H1 (cell line): ENCODE data around the gene TIMM8B. TPM values are rescaled to one million over a fixed set of nuclear protein-coding genes. Genes with fewer than 3 reads are reported as not detected.
"Not testable (repeated sequence)": the region's sequence is repeated elsewhere in the genome, so short reads cannot be mapped to it uniquely, and the experiment has no call there.

ENCODE experiments used
- CTCF ChIA-PET: fragments of 300-600 bp; sonication (Branson Sonifier 250); formaldehyde crosslinking; loops from one replicate; lab custom pipeline; 2021; ENCODE audit not compliant: partially characterized antibody; lab: Charles Lee
- POLR2A ChIA-PET: fragments of 300-600 bp; sonication (Branson Sonifier 250); formaldehyde crosslinking; loops from one replicate; lab custom pipeline; 2021; ENCODE audit warnings: inconsistent platforms; ENCODE audit not compliant: partially characterized antibody; lab: Charles Lee
- DNase-seq, 2 experiments: peaks; one replicate each; pipeline versions ENCODE4 v3.0.0 to v3.0.0-alpha.2; 2010 to 2022; ENCODE audit warnings: low spot score in 2 of 2, low read depth in 1 of 2, mixed read lengths in 1 of 2
- FAIRE-seq: peaks from 2 replicates; lab custom pipeline; 2011; peaks lifted over from hg19 to GRCh38; lab: Jason Lieb, UNC
- H2AFZ ChIP-seq: 2 replicates; pipeline ENCODE4 v1.8.1; 2012; ENCODE audit warnings: low read length, inconsistent platforms
- H2AK5ac ChIP-seq: 2 replicates; pipeline ENCODE4 v1.6.1; 2013; ENCODE audit warnings: low read depth, low read length
- H2BK120ac ChIP-seq: replicated peaks from 2 replicates; pipeline ENCODE3; 2013; ENCODE audit warnings: low read depth, low read length, inconsistent platforms
- H2BK12ac ChIP-seq: 2 replicates; pipeline ENCODE4 v1.6.1; 2013; ENCODE audit warnings: low read depth, low read length
- H2BK15ac ChIP-seq: 2 replicates; pipeline ENCODE4 v1.6.1; 2013; ENCODE audit warnings: low read length
- H2BK20ac ChIP-seq: 2 replicates; pipeline ENCODE4 v1.6.1; 2013; ENCODE audit warnings: low read length
- H2BK5ac ChIP-seq: 2 replicates; pipeline ENCODE4 v1.6.1; 2013; ENCODE audit warnings: low read depth, low read length
- H3K14ac ChIP-seq: 2 replicates; pipeline ENCODE4 v1.6.1; 2013; ENCODE audit warnings: inconsistent platforms; ENCODE audit not compliant: insufficient read length
- H3K18ac ChIP-seq: 2 replicates; pipeline ENCODE4 v1.6.1; 2013; ENCODE audit warnings: low read length; ENCODE audit errors: extremely low read depth
- H3K23ac ChIP-seq: 2 replicates; pipeline ENCODE4 v1.6.1; 2013; ENCODE audit warnings: inconsistent platforms; ENCODE audit not compliant: insufficient read length
- H3K23me2 ChIP-seq: 2 replicates; pipeline ENCODE4 v1.6.1; 2013; ENCODE audit warnings: low read depth, low read length
- H3K27ac ChIP-seq: 2 replicates; pipeline ENCODE4 v1.6.1; 2011; ENCODE audit warnings: low read depth, low read length, inconsistent platforms
- H3K27me3 ChIP-seq, 4 experiments: replicated peaks in 1 of 4; 1 replicate in 1 of 4; 2 replicates in 3 of 4; pipeline versions ENCODE4 v1.6.1 to v1.8.1; 2011 to 2013; ENCODE audit warnings: low read length in 3 of 4, mild to moderate bottlenecking in 3 of 4, inconsistent platforms in 2 of 4, mixed read lengths in 2 of 4, moderate library complexity in 1 of 4; ENCODE audit not compliant: control insufficient read depth in 3 of 4, insufficient read depth in 3 of 4; ENCODE audit errors: extremely low read depth in 1 of 4
- H3K36me3 ChIP-seq, 4 experiments: 2 replicates each; pipeline versions ENCODE4 v1.6.1 to v1.8.1; 2011 to 2013; ENCODE audit warnings: mild to moderate bottlenecking in 4 of 4, low read length in 3 of 4, moderate library complexity in 2 of 4, control low read depth in 1 of 4, inconsistent platforms in 1 of 4; ENCODE audit not compliant: insufficient read depth in 4 of 4, control insufficient read depth in 2 of 4
- H3K4ac ChIP-seq: replicated peaks from 2 replicates; pipeline ENCODE3; 2013; ENCODE audit warnings: low read length, low read depth, mixed read lengths, inconsistent platforms; ENCODE audit not compliant: insufficient read length
- H3K4me1 ChIP-seq, 4 experiments: replicated peaks in 1 of 4; 1 replicate in 1 of 4; 2 replicates in 3 of 4; pipeline versions ENCODE4 v1.6.1 to v1.8.1; 2011 to 2013; ENCODE audit warnings: low read length in 3 of 4, inconsistent platforms in 2 of 4, mixed read lengths in 1 of 4; ENCODE audit not compliant: insufficient read depth in 4 of 4, control insufficient read depth in 3 of 4
- H3K4me2 ChIP-seq, 2 experiments: 2 replicates each; pipeline versions ENCODE4 v1.6.1 to v1.8.1; 2011 to 2013; ENCODE audit warnings: low read depth in 2 of 2, low read length in 2 of 2, control low read depth in 1 of 2, inconsistent platforms in 1 of 2, mild to moderate bottlenecking in 1 of 2; ENCODE audit not compliant: insufficient read depth in 1 of 2
- H3K4me3 ChIP-seq, 4 experiments: fragments of 200-600, 300-600 bp in 1 of 4; sonication (generic), shearing (Covaris generic), sonication (Bioruptor Twin) in 1 of 4; 2 replicates each; pipeline versions ENCODE4 v1.5.1 to v1.8.1; 2011 to 2016; ENCODE audit warnings: low read length in 4 of 4, low read depth in 3 of 4, control low read depth in 2 of 4, inconsistent platforms in 2 of 4, mild to moderate bottlenecking in 2 of 4, mixed read lengths in 1 of 4, moderate library complexity in 1 of 4; ENCODE audit not compliant: insufficient read depth in 2 of 4; ENCODE audit errors: extremely low read depth in 1 of 4
- H3K56ac ChIP-seq: replicated peaks from 2 replicates; pipeline ENCODE3; 2013; ENCODE audit warnings: low read depth, mild to moderate bottlenecking, mixed read lengths, low read length, inconsistent platforms; ENCODE audit not compliant: insufficient read length
- H3K79me1 ChIP-seq: 2 replicates; pipeline ENCODE4 v1.6.1; 2013; ENCODE audit warnings: low read depth, low read length, control low read depth
- H3K79me2 ChIP-seq, 2 experiments: 2 replicates each; pipeline versions ENCODE4 v1.6.1 to v1.8.1; 2012 to 2013; ENCODE audit warnings: low read length in 2 of 2, mild to moderate bottlenecking in 2 of 2, inconsistent platforms in 1 of 2; ENCODE audit not compliant: insufficient read depth in 2 of 2, control insufficient read depth in 1 of 2
- H3K9ac ChIP-seq, 4 experiments: replicated peaks in 1 of 4; 1 replicate in 1 of 4; 2 replicates in 3 of 4; pipeline versions ENCODE4 v1.6.1 to v1.8.1; 2011 to 2013; ENCODE audit warnings: low read depth in 3 of 4, low read length in 3 of 4, control low read depth in 2 of 4, mild to moderate bottlenecking in 2 of 4, moderate library complexity in 2 of 4, inconsistent platforms in 1 of 4; ENCODE audit errors: extremely low read depth in 1 of 4
- H3K9me3 ChIP-seq, 2 experiments: 2 replicates each; pipeline versions ENCODE4 v1.6.1 to v1.8.1; 2012 to 2013; ENCODE audit warnings: mild to moderate bottlenecking in 2 of 2, moderate library complexity in 2 of 2, control low read depth in 1 of 2, inconsistent platforms in 1 of 2, low read depth in 1 of 2, low read length in 1 of 2, mixed read lengths in 1 of 2; ENCODE audit not compliant: insufficient read depth in 2 of 2
- H4K20me1 ChIP-seq, 2 experiments: replicated peaks in 1 of 2; 2 replicates each; pipeline versions ENCODE3 to v1.8.1; 2011 to 2013; ENCODE audit warnings: inconsistent platforms in 2 of 2, low read length in 2 of 2, mild to moderate bottlenecking in 1 of 2; ENCODE audit not compliant: insufficient read depth in 2 of 2, control insufficient read depth in 1 of 2
- H4K5ac ChIP-seq: 2 replicates; pipeline ENCODE4 v1.6.1; 2013; ENCODE audit warnings: low read length, low read depth, mixed read lengths, inconsistent platforms; ENCODE audit not compliant: insufficient read length
- H4K8ac ChIP-seq: 2 replicates; pipeline ENCODE4 v1.8.0; 2013; ENCODE audit warnings: mild to moderate bottlenecking, moderate library complexity, low read length, inconsistent platforms; ENCODE audit not compliant: insufficient read depth; ENCODE audit errors: extremely low read depth
- H4K91ac ChIP-seq: replicated peaks from 2 replicates; pipeline ENCODE3; 2013; ENCODE audit warnings: low read length, mixed read lengths, inconsistent platforms; ENCODE audit not compliant: insufficient read length
- WGBS, 2 experiments: shearing (Covaris generic) in 1 of 2; methylation state at CpG; one replicate each; pipeline versions ENCODE4 v1.1.6 to v1.1.7; 2013 to 2015; ENCODE audit warnings: low lambda C conversion rate in 2 of 2, mixed read lengths in 2 of 2, inconsistent platforms in 1 of 2, low coverage in 1 of 2, missing lambda C conversion rate in 1 of 2; ENCODE audit not compliant: insufficient replicate concordance in 2 of 2, insufficient coverage in 1 of 2, insufficient read length in 1 of 2; ENCODE audit errors: extremely low coverage in 1 of 2, missing lambda C conversion rate in 1 of 2; 5-methylcytosine and 5-hydroxymethylcytosine counted together
- polyA plus RNA-seq, 7 experiments: library from polyadenylated mRNA; depleted of rRNA in 3 of 7; stranded (reverse) in 5 of 7; unstranded in 2 of 7; fragments of >200 nt in 5 of 7; fragments of 200-250 nt in 2 of 7; gene quantifications; 1 replicate in 5 of 7; 2 replicates in 1 of 7; 4 replicates in 1 of 7; pipeline versions ENCODE4 v1.2.1 to v1.2.3, GENCODE V29; 2011 to 2013; ENCODE audit warnings: missing spikeins in 2 of 7, mixed read lengths in 2 of 7
- total RNA-seq: library from RNA; stranded (reverse); fragmentation: NEBNext Ultra II Directional; extraction: Animal tissue kit (Norgen Biotek cat#: 25700); gene quantifications from 2 replicates; pipeline ENCODE4 v1.2.1, GENCODE V29; 2021

Gene TIMM8B
- total and polyA plus RNA-seq, 2 of the 8 experiments (the other 6 are each of a cell fraction or from before 2014, with no cell fraction given), result 93.7 to 143 TPM

DNA sequence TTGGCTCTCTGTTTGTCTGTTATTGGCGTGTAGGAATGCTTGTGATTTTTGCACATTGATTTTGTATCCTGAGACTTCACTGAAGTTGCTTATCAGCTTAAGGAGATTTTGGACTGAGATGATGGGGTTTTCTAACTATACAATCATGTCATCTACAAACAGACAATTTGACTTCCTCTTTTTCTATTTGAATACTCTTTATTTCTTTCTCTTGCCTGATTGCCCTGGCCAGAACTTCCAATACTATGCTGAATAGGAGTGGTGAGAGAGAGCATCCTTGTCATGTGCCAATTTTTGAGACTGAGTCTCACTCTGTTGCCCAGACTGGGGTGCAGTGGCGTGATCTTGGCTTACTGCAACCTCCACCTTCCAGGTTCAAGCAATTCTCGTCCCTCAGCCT lies 38.3 kb downstream of the TIMM8B start:
- H3K79me1 ChIP-seq, H3K4ac ChIP-seq, H3K9ac ChIP-seq, H3K27ac ChIP-seq, H3K4me2 ChIP-seq, H2AFZ ChIP-seq, H3K9me3 ChIP-seq, H3K79me2 ChIP-seq, H2BK20ac ChIP-seq, CTCF ChIA-PET, FAIRE-seq, H3K4me3 ChIP-seq, H2AK5ac ChIP-seq, H3K14ac ChIP-seq, H3K27me3 ChIP-seq, H3K23me2 ChIP-seq, H4K91ac ChIP-seq, POLR2A ChIA-PET, H2BK15ac ChIP-seq, H3K56ac ChIP-seq, H4K5ac ChIP-seq, H2BK120ac ChIP-seq, H3K18ac ChIP-seq, H4K8ac ChIP-seq, H2BK5ac ChIP-seq, DNase-seq, H2BK12ac ChIP-seq, H3K4me1 ChIP-seq, H3K23ac ChIP-seq, H4K20me1 ChIP-seq: not testable (repeated sequence)
- WGBS, 2 experiments, result 84% methylated on average over 3 of the region's 3 CpGs; no CpG with 5 or more reads in 1 of the 2 experiments
- peaks cover 3 to 59% (median 29%) of the 10 kb centered on the region in 4 experiments; a peak in 6 of 8 replicates for H3K36me3 ChIP-seq

DNA sequence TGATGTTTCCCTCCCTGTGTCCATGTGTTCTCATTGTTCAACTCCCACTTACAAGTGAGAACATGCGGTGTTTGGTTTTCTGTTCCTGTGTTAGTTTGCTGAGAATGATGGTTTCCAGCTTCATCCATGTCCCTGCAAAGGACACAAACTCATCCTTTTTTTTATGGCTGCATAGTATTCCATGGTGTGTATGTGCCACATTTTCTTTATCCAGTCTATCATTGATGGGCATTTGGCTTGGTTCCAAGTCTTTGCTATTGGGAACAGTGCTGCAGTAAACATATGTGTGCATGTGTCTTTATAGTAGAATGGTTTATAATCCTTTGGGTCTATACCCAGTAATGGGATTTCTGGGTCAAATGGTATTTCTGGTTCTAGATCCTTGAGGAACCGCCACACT lies 39.9 kb downstream of the TIMM8B start:
- peaks cover 0 to 59% (median 22%) of the 10 kb centered on the region in 4 experiments; a peak in 6 of 8 replicates for H3K36me3 ChIP-seq
- POLR2A ChIA-PET, H4K91ac ChIP-seq, DNase-seq, H2BK20ac ChIP-seq, CTCF ChIA-PET, H3K4ac ChIP-seq, H2AK5ac ChIP-seq, H3K9ac ChIP-seq, H3K18ac ChIP-seq, H3K23me2 ChIP-seq, H3K9me3 ChIP-seq, H3K23ac ChIP-seq, H2AFZ ChIP-seq, H3K4me1 ChIP-seq, H2BK5ac ChIP-seq, H4K20me1 ChIP-seq, H3K4me3 ChIP-seq, H3K4me2 ChIP-seq, H4K5ac ChIP-seq, H3K27me3 ChIP-seq, H2BK15ac ChIP-seq, H3K79me2 ChIP-seq, H2BK12ac ChIP-seq, FAIRE-seq, H3K56ac ChIP-seq, H3K14ac ChIP-seq, H3K79me1 ChIP-seq, H4K8ac ChIP-seq, H2BK120ac ChIP-seq, H3K27ac ChIP-seq: not testable (repeated sequence)
- 86% methylated on average over 2 of the region's 2 CpGs; no CpG with 5 or more reads in 1 of the 2 experiments for WGBS, 2 experiments
